Hepatocyte (in vitro differentiated cells): ENCODE data around the gene ADAMTS2.

ENCODE experiments used
- EZH2 ChIP-seq: fragments of 200-600 bp; sonication (generic); IDR thresholded peaks from 2 replicates; pipeline ENCODE4 v1.6.1; 2016; ENCODE audit warnings: antibody characterized with exemption, mild to moderate bottlenecking, borderline replicate concordance
- TF ChIP-seq, protein P1 (sequence below): fragments of 200-600 bp; sonication (generic); IDR thresholded peaks from 2 replicates; pipeline ENCODE4 v1.5.1; 2016; ENCODE audit warnings: antibody characterized with exemption, mild to moderate bottlenecking; ENCODE audit not compliant: poor library complexity

DNA sequence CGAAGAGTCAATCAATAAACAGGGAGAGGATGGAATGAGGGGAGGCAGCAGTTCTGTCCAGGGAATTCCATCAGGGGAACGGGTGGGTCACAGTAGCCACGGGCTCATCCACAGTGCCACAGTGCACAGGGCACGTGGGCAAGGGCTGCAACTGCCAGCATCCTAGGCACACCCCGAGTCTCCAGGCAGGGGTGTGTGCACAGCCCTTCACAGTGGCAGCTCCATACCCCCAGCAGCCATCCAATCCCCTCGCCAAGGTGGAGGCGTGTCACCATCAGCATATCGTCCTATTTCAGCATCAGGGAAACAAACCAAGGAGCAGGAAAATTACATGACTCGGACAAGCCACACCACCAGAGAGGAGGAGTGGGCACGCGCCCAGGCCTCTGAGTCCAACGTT is 133.6 kb downstream of the ADAMTS2 start:
- TF ChIP-seq, protein P1, sequence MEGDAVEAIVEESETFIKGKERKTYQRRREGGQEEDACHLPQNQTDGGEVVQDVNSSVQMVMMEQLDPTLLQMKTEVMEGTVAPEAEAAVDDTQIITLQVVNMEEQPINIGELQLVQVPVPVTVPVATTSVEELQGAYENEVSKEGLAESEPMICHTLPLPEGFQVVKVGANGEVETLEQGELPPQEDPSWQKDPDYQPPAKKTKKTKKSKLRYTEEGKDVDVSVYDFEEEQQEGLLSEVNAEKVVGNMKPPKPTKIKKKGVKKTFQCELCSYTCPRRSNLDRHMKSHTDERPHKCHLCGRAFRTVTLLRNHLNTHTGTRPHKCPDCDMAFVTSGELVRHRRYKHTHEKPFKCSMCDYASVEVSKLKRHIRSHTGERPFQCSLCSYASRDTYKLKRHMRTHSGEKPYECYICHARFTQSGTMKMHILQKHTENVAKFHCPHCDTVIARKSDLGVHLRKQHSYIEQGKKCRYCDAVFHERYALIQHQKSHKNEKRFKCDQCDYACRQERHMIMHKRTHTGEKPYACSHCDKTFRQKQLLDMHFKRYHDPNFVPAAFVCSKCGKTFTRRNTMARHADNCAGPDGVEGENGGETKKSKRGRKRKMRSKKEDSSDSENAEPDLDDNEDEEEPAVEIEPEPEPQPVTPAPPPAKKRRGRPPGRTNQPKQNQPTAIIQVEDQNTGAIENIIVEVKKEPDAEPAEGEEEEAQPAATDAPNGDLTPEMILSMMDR, result no peak
- TF ChIP-seq EZH2, result no peak
